ENCODE results near the gene SLC2A13. TPM values are rescaled to one million over a fixed set of nuclear protein-coding genes. Genes with fewer than 3 reads are reported as not detected.

The SLC2A13 gene
- total and polyA plus RNA-seq, 2 donors (not counting 1 experiment from before 2014, with no cell fraction given): 5.4 to 10.2 TPM

- H3K36me3 ChIP-seq (ENCODE audit: control insufficient read depth, insufficient read depth, low read length): no peaks in the 10 kb centered on the region
- H3K27me3 ChIP-seq (ENCODE audit: control insufficient read depth, insufficient read depth, low read length): no peaks in the 10 kb centered on the region
- H3K27ac ChIP-seq (ENCODE audit: insufficient read depth, low read length): no peak overlapping the region
- TF ChIP-seq CTCF (conservative IDR thresholded peaks at IDR 0.05 in 1 of 2, IDR thresholded peaks at IDR 0.05 in 1 of 2; ENCODE audit: low read depth in 1 of 2, low read length in 2 of 2) (no peak), EZH2 (IDR thresholded peaks at IDR 0.05; ENCODE audit: low read length, missing control alignments) (no peak)
- no peak overlapping the region for H2AFZ ChIP-seq (ENCODE audit: low read length)
- no peak for DNase-seq (ENCODE audit: low read depth in 2 of 2)
- H3K9ac ChIP-seq (ENCODE audit: insufficient read depth, low read length): no peak overlapping the region
- no peaks in the 10 kb centered on the region for H3K9me3 ChIP-seq (ENCODE audit: control insufficient read depth, insufficient read depth, low read depth, low read length)
- no peak overlapping the region for H3K4me2 ChIP-seq (ENCODE audit: extremely low read depth, insufficient read depth, low read length)
- H3K4me3 ChIP-seq (replicated peaks in 1 of 4; ENCODE audit: control extremely low read depth in 1 of 4, insufficient read depth in 1 of 4, low read depth in 3 of 4, low read length in 4 of 4): no peak overlapping the region
- H3K4me1 ChIP-seq (ENCODE audit: control insufficient read depth, extremely low read depth, insufficient read depth, low read length): no peaks in the 10 kb centered on the region
- H4K20me1 ChIP-seq (ENCODE audit: control insufficient read depth, extremely low read depth, insufficient read depth, low read length): no peaks in the 10 kb centered on the region
- H3K79me2 ChIP-seq (ENCODE audit: control insufficient read depth, insufficient read depth, low read length): no peaks in the 10 kb centered on the region
These were observed 41.2 kb upstream of the SLC2A13 start for GRCh38 chr12:40146800-40147797.

GRCh38 chr12:40145896-40146295 is 40.0 kb upstream of the SLC2A13 start:
- no peaks in the 10 kb centered on the region for H4K20me1 ChIP-seq (ENCODE audit: control insufficient read depth, extremely low read depth, insufficient read depth, low read length)
- H3K36me3 ChIP-seq (ENCODE audit: control insufficient read depth, insufficient read depth, low read length): no peaks in the 10 kb centered on the region
- H3K4me2 ChIP-seq (ENCODE audit: extremely low read depth, insufficient read depth, low read length): no peak overlapping the region
- H3K4me3 ChIP-seq (replicated peaks in 1 of 4; ENCODE audit: control extremely low read depth in 1 of 4, insufficient read depth in 1 of 4, low read depth in 3 of 4, low read length in 4 of 4): no peak overlapping the region
- H3K27ac ChIP-seq (ENCODE audit: insufficient read depth, low read length): no peak overlapping the region
- H3K27me3 ChIP-seq (ENCODE audit: control insufficient read depth, insufficient read depth, low read length): no peaks in the 10 kb centered on the region
- no peak overlapping the region for H3K9ac ChIP-seq (ENCODE audit: insufficient read depth, low read length)
- no peaks in the 10 kb centered on the region for H3K9me3 ChIP-seq (ENCODE audit: control insufficient read depth, insufficient read depth, low read depth, low read length)
- DNase-seq (ENCODE audit: low read depth in 2 of 2): no peak
- no peak for TF ChIP-seq EZH2 (IDR thresholded peaks at IDR 0.05; ENCODE audit: low read length, missing control alignments)
- TF ChIP-seq CTCF (conservative IDR thresholded peaks at IDR 0.05 in 1 of 2, IDR thresholded peaks at IDR 0.05 in 1 of 2; ENCODE audit: low read depth in 1 of 2, low read length in 2 of 2): no peak
- H3K79me2 ChIP-seq (ENCODE audit: control insufficient read depth, insufficient read depth, low read length): no peaks in the 10 kb centered on the region
- H3K4me1 ChIP-seq (ENCODE audit: control insufficient read depth, extremely low read depth, insufficient read depth, low read length): no peaks in the 10 kb centered on the region
- H2AFZ ChIP-seq (ENCODE audit: low read length): no peak overlapping the region

- no peak overlapping the region for H3K27ac ChIP-seq (ENCODE audit: insufficient read depth, low read length)
- H2AFZ ChIP-seq (ENCODE audit: low read length): no peak overlapping the region
- H3K4me2 ChIP-seq (ENCODE audit: extremely low read depth, insufficient read depth, low read length): no peak overlapping the region
- TF ChIP-seq CTCF (conservative IDR thresholded peaks at IDR 0.05 in 1 of 2, IDR thresholded peaks at IDR 0.05 in 1 of 2; ENCODE audit: low read depth in 1 of 2, low read length in 2 of 2) (no peak), EZH2 (IDR thresholded peaks at IDR 0.05; ENCODE audit: low read length, missing control alignments) (no peak)
- H3K4me1 ChIP-seq (ENCODE audit: control insufficient read depth, extremely low read depth, insufficient read depth, low read length): no peaks in the 10 kb centered on the region
- H3K27me3 ChIP-seq (ENCODE audit: control insufficient read depth, insufficient read depth, low read length): no peaks in the 10 kb centered on the region
- no peaks in the 10 kb centered on the region for H4K20me1 ChIP-seq (ENCODE audit: control insufficient read depth, extremely low read depth, insufficient read depth, low read length)
- no peaks in the 10 kb centered on the region for H3K36me3 ChIP-seq (ENCODE audit: control insufficient read depth, insufficient read depth, low read length)
- H3K4me3 ChIP-seq (replicated peaks in 1 of 4; ENCODE audit: control extremely low read depth in 1 of 4, insufficient read depth in 1 of 4, low read depth in 3 of 4, low read length in 4 of 4): no peak overlapping the region
- H3K9ac ChIP-seq (ENCODE audit: insufficient read depth, low read length): no peak overlapping the region
- no peak for DNase-seq (ENCODE audit: low read depth in 2 of 2)
- no peaks in the 10 kb centered on the region for H3K79me2 ChIP-seq (ENCODE audit: control insufficient read depth, insufficient read depth, low read length)
- no peaks in the 10 kb centered on the region for H3K9me3 ChIP-seq (ENCODE audit: control insufficient read depth, insufficient read depth, low read depth, low read length)
These were observed 38.1 kb upstream of the SLC2A13 start for GRCh38 chr12:40144023-40144422.
